Esophagus squamous epithelium (tissue), 4 donors: ENCODE results near the gene DSCAML1.

Source experiments
- POLR2A ChIP-seq, 4 donors: fragments of 450-650 bp; IDR thresholded peaks; one replicate each; pipeline ENCODE4 v1.6.1; 2017; ENCODE audit warnings: antibody characterized with exemption in 4 of 4, mild to moderate bottlenecking in 4 of 4, moderate library complexity in 3 of 4
- TF ChIP-seq, protein P1 (sequence below), 6 experiments: fragments of 450-650 bp in 4 of 6; fragments of 200-600 bp in 2 of 6; sonication (generic) in 2 of 6; IDR thresholded peaks; one replicate each; pipeline ENCODE4 v1.5.1; 2016 to 2019; ENCODE audit warnings: antibody characterized with exemption in 6 of 6, mild to moderate bottlenecking in 4 of 6, moderate library complexity in 4 of 6

DNA sequence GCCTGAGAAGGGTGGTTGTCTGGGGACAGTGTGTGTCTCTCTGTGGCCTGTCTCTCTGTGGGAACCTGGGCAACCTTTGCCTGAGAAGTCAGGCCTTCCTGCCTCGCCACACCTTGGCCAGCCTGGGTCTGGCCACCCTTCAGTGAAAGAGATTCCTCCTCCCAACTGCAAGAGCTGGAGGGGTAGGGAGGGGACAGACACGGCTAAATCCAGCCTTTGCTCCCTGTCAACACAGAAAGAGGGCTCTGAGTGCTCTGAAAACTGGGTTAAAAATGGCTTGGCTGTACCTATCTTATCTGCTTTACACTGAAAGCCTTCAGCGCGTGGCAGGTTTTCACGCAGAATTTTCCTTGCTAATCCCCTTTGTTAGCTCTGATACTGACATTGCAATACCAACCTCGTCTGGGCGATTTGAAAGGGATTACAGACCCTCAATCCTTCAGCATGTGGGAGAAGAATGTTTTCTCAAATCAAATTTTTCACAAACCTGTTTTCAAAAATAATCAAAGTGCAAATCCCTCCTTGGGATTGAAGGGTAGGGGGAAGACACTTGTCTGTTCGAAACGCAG lies 163.7 kb downstream of the DSCAML1 start:
- TF ChIP-seq, protein P1, sequence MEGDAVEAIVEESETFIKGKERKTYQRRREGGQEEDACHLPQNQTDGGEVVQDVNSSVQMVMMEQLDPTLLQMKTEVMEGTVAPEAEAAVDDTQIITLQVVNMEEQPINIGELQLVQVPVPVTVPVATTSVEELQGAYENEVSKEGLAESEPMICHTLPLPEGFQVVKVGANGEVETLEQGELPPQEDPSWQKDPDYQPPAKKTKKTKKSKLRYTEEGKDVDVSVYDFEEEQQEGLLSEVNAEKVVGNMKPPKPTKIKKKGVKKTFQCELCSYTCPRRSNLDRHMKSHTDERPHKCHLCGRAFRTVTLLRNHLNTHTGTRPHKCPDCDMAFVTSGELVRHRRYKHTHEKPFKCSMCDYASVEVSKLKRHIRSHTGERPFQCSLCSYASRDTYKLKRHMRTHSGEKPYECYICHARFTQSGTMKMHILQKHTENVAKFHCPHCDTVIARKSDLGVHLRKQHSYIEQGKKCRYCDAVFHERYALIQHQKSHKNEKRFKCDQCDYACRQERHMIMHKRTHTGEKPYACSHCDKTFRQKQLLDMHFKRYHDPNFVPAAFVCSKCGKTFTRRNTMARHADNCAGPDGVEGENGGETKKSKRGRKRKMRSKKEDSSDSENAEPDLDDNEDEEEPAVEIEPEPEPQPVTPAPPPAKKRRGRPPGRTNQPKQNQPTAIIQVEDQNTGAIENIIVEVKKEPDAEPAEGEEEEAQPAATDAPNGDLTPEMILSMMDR (IDR thresholded peaks at IDR 0.05), result no peak
- TF ChIP-seq POLR2A (IDR thresholded peaks at IDR 0.05), result no peak
